Measurements from ENCODE around the gene KCNJ16.

Gene KCNJ16

DNA sequence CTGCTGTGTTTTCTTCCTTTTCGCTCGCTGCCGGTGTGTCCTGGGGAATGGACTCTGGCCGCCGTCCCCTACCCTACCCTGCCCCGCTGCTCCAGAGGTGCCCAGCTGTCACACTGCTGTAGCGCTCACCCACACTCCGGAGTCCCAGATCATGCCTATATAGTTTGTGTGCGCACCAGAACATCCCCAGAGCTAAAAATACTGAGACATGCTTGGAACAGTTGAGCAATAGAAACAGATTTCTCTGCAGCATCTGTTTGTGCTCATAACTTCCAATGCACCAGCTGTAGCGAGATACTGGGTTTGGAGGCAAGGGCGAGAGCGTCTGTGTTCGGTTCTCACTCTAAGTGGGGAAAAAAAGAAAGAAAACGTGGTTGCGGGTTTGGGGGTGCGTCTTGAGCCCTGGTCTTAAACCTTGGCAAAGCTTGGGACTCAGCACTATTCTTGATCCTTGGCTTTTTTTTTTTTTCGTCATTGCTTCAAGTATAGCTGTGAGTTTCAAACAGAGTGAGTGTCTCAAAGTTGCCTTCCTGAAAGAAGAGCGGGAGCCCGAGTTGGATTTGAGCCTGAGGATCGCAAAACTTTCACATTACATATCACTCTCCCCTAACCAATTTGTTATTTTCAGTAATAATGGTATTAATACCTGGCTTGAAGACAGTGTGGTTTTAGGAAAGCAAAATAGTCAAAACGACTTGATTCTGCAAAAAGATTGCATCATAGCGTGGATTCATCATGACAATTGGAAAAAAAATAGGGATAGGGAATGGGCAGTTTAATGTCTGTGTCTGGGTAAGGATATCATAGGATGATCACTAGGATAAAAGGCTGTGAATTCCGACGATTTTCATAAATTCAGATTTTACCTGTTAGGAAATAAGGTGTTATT, 94.9 kb downstream of the KCNJ16 start:
- no peak for DNase-seq (ENCODE audit: low read depth)

GRCh38 chr17:70171159-70171558, 96.1 kb downstream of the KCNJ16 start:
- no peak for DNase-seq (ENCODE audit: low read depth)

DNA sequence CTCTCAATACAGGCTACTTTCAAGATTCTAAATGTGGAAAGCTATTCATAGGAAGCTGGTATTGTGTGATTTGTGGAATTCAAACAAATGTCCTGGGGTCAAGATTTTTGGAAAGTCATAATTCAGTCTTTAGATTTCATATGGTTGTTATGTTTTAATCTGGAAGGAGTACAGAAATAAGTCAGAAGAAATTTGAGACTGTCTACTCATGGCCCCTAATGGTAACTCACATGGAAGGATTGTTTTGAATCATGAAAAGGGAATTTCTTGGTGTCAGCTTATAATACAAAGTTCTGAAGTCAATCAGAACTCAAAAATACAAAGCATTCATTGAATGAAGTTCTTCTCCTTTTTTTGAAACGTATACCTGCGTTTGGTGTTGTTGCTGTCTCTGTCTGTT, 97.4 kb downstream of the KCNJ16 start:
- DNase-seq (ENCODE audit: low read depth) = no peak

DNA sequence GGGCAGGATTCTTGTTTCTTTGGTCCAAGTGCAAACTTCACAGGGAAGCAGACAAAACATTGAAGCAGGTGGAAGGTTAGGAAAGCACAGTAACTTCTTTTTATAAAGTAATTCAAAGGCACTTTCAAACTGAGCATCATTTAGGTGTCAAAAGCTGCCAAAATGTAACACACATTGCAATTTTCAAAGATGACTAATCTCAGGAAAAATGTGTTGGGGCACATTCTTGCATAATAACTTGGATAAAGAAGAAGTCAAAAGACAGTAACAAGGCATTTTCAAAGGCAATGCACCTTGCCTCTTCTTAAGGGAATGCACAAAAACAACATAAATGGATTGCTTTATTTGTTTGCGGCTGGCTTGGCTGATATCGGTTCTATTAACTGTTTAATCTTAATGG, 97.9 kb downstream of the KCNJ16 start:
- DNase-seq (ENCODE audit: low read depth) = no peak

DNA sequence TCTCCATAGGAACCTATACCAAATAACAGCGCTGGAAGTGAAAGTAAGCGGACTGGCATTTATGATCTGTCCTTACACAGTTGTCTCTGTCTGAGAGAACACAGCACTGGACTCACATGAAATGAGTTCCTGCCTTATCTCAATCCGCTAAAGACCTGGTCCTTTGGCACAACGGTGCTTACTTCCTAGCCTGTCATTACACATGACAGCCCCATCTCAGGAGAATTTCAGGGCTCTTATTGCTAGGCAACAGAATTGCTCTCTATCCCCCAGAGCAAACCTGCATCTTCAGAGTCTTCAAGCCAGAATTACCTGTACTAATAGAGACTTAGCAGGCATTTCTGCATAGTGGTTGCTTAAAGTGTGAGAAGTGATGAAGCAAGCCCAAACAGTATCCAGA, 98.7 kb downstream of the KCNJ16 start:
- no peak for DNase-seq (ENCODE audit: low read depth)

DNA sequence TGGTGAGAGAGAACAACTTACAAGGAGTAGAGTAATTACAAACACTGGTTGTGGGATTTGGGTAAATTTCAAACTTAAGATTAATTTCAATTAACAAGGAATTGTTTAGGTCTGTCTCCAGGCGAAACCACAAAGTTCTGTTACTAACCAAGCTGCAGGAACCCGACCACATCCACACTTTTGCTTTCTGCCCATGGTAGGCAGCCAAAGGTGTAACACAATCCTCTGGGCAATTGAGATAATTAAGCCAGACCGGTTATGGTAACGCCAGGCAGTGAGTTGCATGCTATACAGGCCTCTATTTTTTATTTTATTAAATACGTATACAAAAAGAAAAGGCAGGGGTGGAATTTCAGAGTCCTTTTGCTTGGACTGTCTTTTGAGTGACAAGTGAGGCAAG, 106.4 kb downstream of the KCNJ16 start:
- no peak for DNase-seq (ENCODE audit: low read depth)

- DNase-seq (ENCODE audit: low read depth) = no peak
Observed at GRCh38 chr17:70181866-70182265, 106.8 kb downstream of the KCNJ16 start.

GRCh38 chr17:70183508-70183907, 108.5 kb downstream of the KCNJ16 start:
- DNase-seq (ENCODE audit: low read depth) = no peak

- no peak for DNase-seq (ENCODE audit: low read depth)
Observed at GRCh38 chr17:70184207-70184606, 109.2 kb downstream of the KCNJ16 start.

DNA sequence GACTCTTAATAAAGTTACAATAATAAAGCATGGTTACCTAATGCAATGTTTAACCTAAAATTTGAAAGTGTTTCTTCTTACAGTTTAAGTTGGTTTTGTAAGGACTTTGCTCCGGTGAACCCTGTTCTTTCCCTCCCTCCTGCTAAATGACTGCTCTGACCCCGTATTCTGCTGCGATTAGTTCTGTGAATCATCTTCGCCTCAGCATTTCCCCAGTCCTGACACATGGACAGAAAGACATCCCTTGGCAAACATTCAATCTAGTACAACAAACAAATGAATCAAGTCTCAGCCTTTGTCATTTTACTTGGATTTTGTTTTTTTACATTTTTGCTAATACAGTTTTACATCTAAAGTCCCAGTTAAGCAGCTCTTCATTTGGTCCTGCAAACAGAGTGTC, 109.7 kb downstream of the KCNJ16 start:
- DNase-seq (ENCODE audit: low read depth) = no peak

Data from stimulated activated CD4-positive, alpha-beta T cell treated with anti-CD3 and anti-CD28 coated beads, Interleukin-2, amount 100 ng/mL, for 4 hours (primary cell).